Endothelial cell of umbilical vein (primary cell): ENCODE results near the gene AFG3L2. TPM values are rescaled to one million over a fixed set of nuclear protein-coding genes. Genes with fewer than 3 reads are reported as not detected.
A peak's percentile ranks its signal among the peaks of the same experiment; 100 is the strongest.

ENCODE experiments used
- BruUV-seq: library from RNA; stranded (reverse); fragments of 400-500 nt; replicated peaks from 2 replicates; lab custom pipeline; 2021; lab: Mats Ljungman, UMichigan
- CTCF ChIA-PET: fragments of 300-600, 350-600 bp; sonication (Branson Sonifier 250); formaldehyde crosslinking; loops from one replicate; lab custom pipeline; 2021; ENCODE audit warnings: antibody characterized with exemption, inconsistent platforms; lab: Charles Lee
- POLR2A ChIA-PET: fragments of 300-600, 350-600 bp; sonication (Branson Sonifier 250); formaldehyde crosslinking; loops from one replicate; lab custom pipeline; 2021; ENCODE audit warnings: antibody characterized with exemption, inconsistent platforms; lab: Charles Lee
- DNase-seq: peaks from one replicate; pipeline ENCODE4 v3.0.0-alpha.2; 2011; ENCODE audit warnings: low read depth, low spot score
- FAIRE-seq: peaks from 2 replicates; lab custom pipeline; 2011; peaks lifted over from hg19 to GRCh38; lab: Jason Lieb, UNC
- H2AFZ ChIP-seq: 2 replicates; pipeline ENCODE4 v1.6.0; 2012; ENCODE audit warnings: low read depth, low read length, control low read depth, inconsistent platforms
- H3K27ac ChIP-seq: 2 replicates; pipeline ENCODE4 v1.5.1; 2011; ENCODE audit warnings: low read depth, mild to moderate bottlenecking, control low read depth, low read length, moderate library complexity; ENCODE audit not compliant: insufficient read depth
- H3K27me3 ChIP-seq, 2 experiments: 2 replicates each; pipeline versions ENCODE4 v1.6.0 to v1.6.1; 2011; ENCODE audit warnings: low read length in 2 of 2, mixed read lengths in 1 of 2; ENCODE audit not compliant: control insufficient read depth in 2 of 2, insufficient read depth in 2 of 2
- H3K36me3 ChIP-seq, 2 experiments: 2 replicates in 1 of 2; 3 replicates in 1 of 2; pipeline ENCODE4 v1.5.1; 2011; ENCODE audit warnings: low read length in 2 of 2, mild to moderate bottlenecking in 1 of 2, moderate library complexity in 1 of 2; ENCODE audit not compliant: control insufficient read depth in 2 of 2, insufficient read depth in 2 of 2; ENCODE audit errors: extremely low read depth in 1 of 2
- H3K4me1 ChIP-seq: 3 replicates; pipeline ENCODE4 v1.5.1; 2011; ENCODE audit warnings: mild to moderate bottlenecking, low read length; ENCODE audit not compliant: control insufficient read depth, insufficient read depth; ENCODE audit errors: extremely low read depth
- H3K4me2 ChIP-seq: 2 replicates; pipeline ENCODE4 v1.6.1; 2011; ENCODE audit warnings: low read length, control low read depth, mixed read lengths; ENCODE audit not compliant: insufficient read depth
- H3K4me3 ChIP-seq, 3 experiments: fragments of 200-600 bp in 1 of 3; sonication (generic), shearing (Covaris generic) in 1 of 3; replicated peaks in 1 of 3; 2 replicates each; pipeline ENCODE4 v1.5.1; 2011 to 2016; ENCODE audit warnings: control low read depth in 3 of 3, low read length in 3 of 3, mild to moderate bottlenecking in 2 of 3, inconsistent platforms in 1 of 3, low read depth in 1 of 3, moderate library complexity in 1 of 3; ENCODE audit not compliant: insufficient read depth in 1 of 3
- H3K79me2 ChIP-seq: 2 replicates; pipeline ENCODE4 v1.6.0; 2012; ENCODE audit warnings: low read length, inconsistent platforms; ENCODE audit not compliant: control insufficient read depth, insufficient read depth
- H3K9ac ChIP-seq: replicated peaks from 2 replicates; pipeline ENCODE3; 2011; ENCODE audit warnings: low read length, control low read depth; ENCODE audit not compliant: insufficient read depth; ENCODE audit errors: extremely low read depth
- H3K9me1 ChIP-seq: replicated peaks from 3 replicates; pipeline ENCODE4 v1.6.0; 2011; ENCODE audit warnings: mild to moderate bottlenecking, low read length; ENCODE audit not compliant: control insufficient read depth, insufficient read depth; ENCODE audit errors: extremely low read depth
- H3K9me3 ChIP-seq: replicated peaks from 2 replicates; pipeline ENCODE4 v1.5.1; 2012; ENCODE audit warnings: low read length, inconsistent platforms; ENCODE audit not compliant: control insufficient read depth, insufficient read depth
- H4K20me1 ChIP-seq: replicated peaks from 2 replicates; pipeline ENCODE3; 2011; ENCODE audit warnings: mild to moderate bottlenecking, low read length; ENCODE audit not compliant: control insufficient read depth, insufficient read depth; ENCODE audit errors: extremely low read depth
- EZH2 ChIP-seq: IDR thresholded peaks from 2 replicates; pipeline ENCODE4 v1.6.1; 2012; ENCODE audit warnings: borderline replicate concordance, low read depth, mild to moderate bottlenecking, moderate library complexity, low read length, inconsistent platforms; ENCODE audit not compliant: severe bottlenecking
- FOS ChIP-seq: IDR thresholded peaks from 2 replicates; pipeline ENCODE4 v1.6.1; 2011; ENCODE audit warnings: mild to moderate bottlenecking, low read length, moderate library complexity, borderline replicate concordance; ENCODE audit not compliant: insufficient read depth
- GATA2 ChIP-seq: IDR thresholded peaks from 2 replicates; pipeline ENCODE4 v1.7.0; 2011; ENCODE audit warnings: low read depth, mild to moderate bottlenecking, moderate library complexity, mixed read lengths, low read length; ENCODE audit not compliant: insufficient read length, insufficient read depth
- JUN ChIP-seq: IDR thresholded peaks from 2 replicates; pipeline ENCODE4 v1.6.1; 2011; ENCODE audit warnings: borderline replicate concordance, low read depth; ENCODE audit not compliant: insufficient read length, insufficient read depth
- MAX ChIP-seq: IDR thresholded peaks from 2 replicates; pipeline ENCODE4 v1.6.1; 2011; ENCODE audit not compliant: insufficient read depth, insufficient read length
- MYC ChIP-seq: IDR thresholded peaks from one replicate; pipeline ENCODE4 v1.6.1; 2011; ENCODE audit warnings: mild to moderate bottlenecking, low read depth, low read length
- POLR2A ChIP-seq: IDR thresholded peaks from 2 replicates; pipeline ENCODE4 v1.6.1; 2012; ENCODE audit warnings: low read depth, mild to moderate bottlenecking, control low read depth, low read length
- POLR2AphosphoS5 ChIP-seq: IDR thresholded peaks from 2 replicates; pipeline ENCODE4 v1.6.1; 2012; ENCODE audit warnings: low read depth, mild to moderate bottlenecking, control low read depth, low read length, moderate library complexity; ENCODE audit not compliant: insufficient read depth
- dilution Hi-C: fragments of 300-500 bp; cut with MboI; formaldehyde crosslinking; loops from one replicate; pipeline ENCODE4 v1.15.0; 2019; ENCODE audit warnings: low sequenced_read_pairs; ENCODE audit not compliant: extremely low pct_ligation_motif_present
- intact Hi-C: fragments of 100-400 bp; cut with micrococcal nuclease; formaldehyde crosslinking; loops from one replicate; pipeline ENCODE4 v1.10.0; 2022
- polyA plus RNA-seq, 4 experiments: library from polyadenylated mRNA; depleted of rRNA in 3 of 4; stranded (reverse) in 3 of 4; unstranded in 1 of 4; fragments of >200 nt; gene quantifications; 2 replicates each; pipeline versions ENCODE4 v1.2.1 to v1.2.3, GENCODE V29; 2011 to 2012; ENCODE audit warnings: missing spikeins in 1 of 4
- total RNA-seq: library from RNA; stranded (reverse); gene quantifications from 2 replicates; pipeline ENCODE4 v1.2.3, GENCODE V29; 2021
- TF ChIP-seq, protein P1 (sequence below), 2 donors: IDR thresholded peaks; 1 replicate in 1 of 2; 2 replicates in 1 of 2; pipeline ENCODE4 v1.5.1; 2011; ENCODE audit warnings: low read length in 2 of 2, mild to moderate bottlenecking in 2 of 2, moderate library complexity in 2 of 2, control low read depth in 1 of 2, inconsistent platforms in 1 of 2, low read depth in 1 of 2; ENCODE audit not compliant: insufficient read depth in 1 of 2; ENCODE audit errors: extremely low read depth in 1 of 2

The AFG3L2 gene
- total and polyA plus RNA-seq, 2 donors (not counting 3 experiments of a cell fraction or from before 2014, with no cell fraction given) = 19.3 to 42.4 TPM

DNA sequence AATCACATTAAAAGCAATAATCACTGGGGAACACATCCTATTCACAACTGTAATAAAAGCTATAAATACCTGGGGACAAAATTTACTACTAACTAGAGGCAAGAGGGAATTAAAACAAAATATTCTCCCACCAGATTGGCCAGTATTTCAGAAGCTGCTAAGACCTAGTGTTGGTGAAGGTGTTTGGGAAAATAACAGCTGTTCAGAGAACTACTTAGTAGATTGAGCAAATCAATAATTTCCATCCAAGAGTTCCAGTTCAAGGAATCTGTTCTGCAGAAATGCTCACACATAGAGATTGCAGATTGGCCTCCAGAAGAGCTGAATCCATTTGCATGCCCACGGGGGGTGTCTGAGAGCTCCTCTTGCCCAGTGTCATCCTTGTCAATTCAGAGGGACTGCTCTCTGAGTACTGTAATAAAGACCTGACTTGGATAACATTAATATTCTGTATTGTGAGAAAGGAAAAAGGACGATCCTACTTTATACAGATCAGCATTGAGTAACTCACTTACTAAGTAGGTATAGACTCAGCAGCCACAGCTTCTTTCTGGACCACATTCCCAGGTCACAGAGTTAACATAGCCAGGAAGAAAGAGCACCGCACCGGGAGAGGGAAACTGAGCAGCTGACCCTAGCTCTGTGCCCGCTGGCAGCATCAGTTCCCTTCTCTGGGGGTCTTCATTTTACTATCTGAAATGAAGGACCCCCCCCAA, 63.3 kb downstream of the AFG3L2 start:
- FAIRE-seq (no peak), DNase-seq (no peak)
- Histone ChIP-seq H3K4me3 (no peak overlapping the region), H3K9ac (no peak overlapping the region), H2AFZ (no peak overlapping the region), H4K20me1 (peaks cover 8% of the 10 kb centered on the region), H3K4me1 (peaks cover 38% of the 10 kb centered on the region), H3K79me2 (peaks cover 96% of the 10 kb centered on the region), H3K27ac (no peak overlapping the region), H3K27me3 (no peaks in the 10 kb centered on the region), H3K9me3 (no peaks in the 10 kb centered on the region), H3K36me3 (peaks cover 17 to 43% of the 10 kb centered on the region in 2 experiments), H3K9me1 (no peaks in the 10 kb centered on the region), H3K4me2 (peak overlapping the region; percentile 8)
- no TSS peak for BruUV-seq
- CTCF ChIA-PET = interaction anchor here (1.2 to 4.0 kb wide), 7 partner anchors 14 to 66 kb away, joined by 4 to 45 read pairs (median 7); no protein-coding TSS in a partner anchor
- TF ChIP-seq FOS = no peak
- no peak for TF ChIP-seq GATA2
- no peak for TF ChIP-seq EZH2
- no peak for TF ChIP-seq MYC
- TF ChIP-seq, protein P1, sequence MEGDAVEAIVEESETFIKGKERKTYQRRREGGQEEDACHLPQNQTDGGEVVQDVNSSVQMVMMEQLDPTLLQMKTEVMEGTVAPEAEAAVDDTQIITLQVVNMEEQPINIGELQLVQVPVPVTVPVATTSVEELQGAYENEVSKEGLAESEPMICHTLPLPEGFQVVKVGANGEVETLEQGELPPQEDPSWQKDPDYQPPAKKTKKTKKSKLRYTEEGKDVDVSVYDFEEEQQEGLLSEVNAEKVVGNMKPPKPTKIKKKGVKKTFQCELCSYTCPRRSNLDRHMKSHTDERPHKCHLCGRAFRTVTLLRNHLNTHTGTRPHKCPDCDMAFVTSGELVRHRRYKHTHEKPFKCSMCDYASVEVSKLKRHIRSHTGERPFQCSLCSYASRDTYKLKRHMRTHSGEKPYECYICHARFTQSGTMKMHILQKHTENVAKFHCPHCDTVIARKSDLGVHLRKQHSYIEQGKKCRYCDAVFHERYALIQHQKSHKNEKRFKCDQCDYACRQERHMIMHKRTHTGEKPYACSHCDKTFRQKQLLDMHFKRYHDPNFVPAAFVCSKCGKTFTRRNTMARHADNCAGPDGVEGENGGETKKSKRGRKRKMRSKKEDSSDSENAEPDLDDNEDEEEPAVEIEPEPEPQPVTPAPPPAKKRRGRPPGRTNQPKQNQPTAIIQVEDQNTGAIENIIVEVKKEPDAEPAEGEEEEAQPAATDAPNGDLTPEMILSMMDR (IDR thresholded peaks at IDR 0.05; ENCODE audit: extremely low read depth in 1 of 2, insufficient read depth in 1 of 2, low read depth in 1 of 2, low read length in 2 of 2) = no peak
- no peak for TF ChIP-seq JUN
- peak; percentile 36 for TF ChIP-seq POLR2A
- no peak for TF ChIP-seq MAX
- peak; percentile 12 for TF ChIP-seq POLR2AphosphoS5
- POLR2A ChIA-PET = interaction anchor here (0.6 to 1.3 kb wide), 2 partner anchors 24 to 64 kb away, joined by 3 to 4 read pairs; no protein-coding TSS in a partner anchor
- intact Hi-C loops = no loop called here
- dilution Hi-C loops = no loop called here
